ENCODE measurements around the gene CMTM1.

- peak; percentile 40; the same call in 1 of the 2 replicates for TF ChIP-seq CTCF (conservative IDR thresholded peaks at IDR 0.05)
- TF ChIP-seq EZH2 (IDR thresholded peaks at IDR 0.05; ENCODE audit: low read depth): no peak
Observed at GRCh38 chr16:66551348-66551759, 14.9 kb upstream of the CMTM1 start.
